NCI-H128 (cell line): ENCODE results near the gene FCER1G.
A peak's percentile ranks its signal among the peaks of the same experiment; 100 is the strongest.
"Not testable (repeated sequence)": the region's sequence is repeated elsewhere in the genome, so short reads cannot be mapped to it uniquely, and the experiment has no call there.

Experiments
- DNase-seq: peaks from one replicate; lab custom pipeline; 2025; ENCODE audit not compliant: unreplicated experiment; lab: John Stamatoyannopoulos, UW

Gene FCER1G

DNA sequence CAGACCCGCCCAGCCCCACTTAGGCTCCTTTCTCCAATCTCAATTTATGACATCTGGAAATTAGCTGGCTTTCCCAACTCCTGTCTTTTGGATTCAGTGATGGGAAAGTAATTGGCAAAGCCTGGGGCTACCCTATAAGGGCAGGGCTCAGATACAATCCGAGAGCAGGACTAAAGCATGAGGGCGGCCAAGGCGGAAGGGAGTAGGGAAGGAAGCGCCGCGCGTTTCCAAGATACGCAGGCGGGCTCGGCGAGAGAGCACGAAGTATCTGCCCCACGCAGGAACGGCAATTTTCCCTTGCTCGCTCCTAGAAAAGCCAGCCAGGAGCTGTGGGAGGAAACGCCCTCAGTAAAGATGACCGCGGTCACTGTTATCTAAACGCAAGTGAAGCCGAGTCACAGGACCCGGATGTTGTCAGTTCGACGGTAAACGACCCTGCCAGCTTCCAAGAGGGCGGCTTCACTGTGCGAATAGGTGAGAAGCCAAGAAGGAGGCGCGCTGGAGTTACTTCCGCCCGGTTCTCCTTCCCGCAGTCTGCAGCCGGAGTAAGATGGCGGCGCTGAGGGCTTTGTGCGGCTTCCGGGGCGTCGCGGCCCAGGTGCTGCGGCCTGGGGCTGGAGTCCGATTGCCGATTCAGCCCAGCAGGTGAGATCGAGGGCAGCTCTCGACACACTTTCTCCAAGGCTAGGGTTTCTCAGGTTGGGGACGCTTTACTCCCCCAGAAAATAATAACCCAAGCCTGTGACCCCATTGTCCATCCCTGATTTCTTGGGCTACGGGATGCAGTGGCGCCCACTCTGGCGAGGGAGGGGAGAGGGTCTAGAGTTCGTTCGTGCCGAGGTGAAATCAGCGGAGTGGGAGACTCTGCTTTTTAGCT, 13.0 kb upstream of the FCER1G start, which contains the start of gene NDUFS2:
Gene NDUFS2 (plus strand): TSS at position 532 of the 877 bp plus-strand sequence. CDS start 19 bp downstream, at position 551.
- peak; percentile 99 for DNase-seq

DNA sequence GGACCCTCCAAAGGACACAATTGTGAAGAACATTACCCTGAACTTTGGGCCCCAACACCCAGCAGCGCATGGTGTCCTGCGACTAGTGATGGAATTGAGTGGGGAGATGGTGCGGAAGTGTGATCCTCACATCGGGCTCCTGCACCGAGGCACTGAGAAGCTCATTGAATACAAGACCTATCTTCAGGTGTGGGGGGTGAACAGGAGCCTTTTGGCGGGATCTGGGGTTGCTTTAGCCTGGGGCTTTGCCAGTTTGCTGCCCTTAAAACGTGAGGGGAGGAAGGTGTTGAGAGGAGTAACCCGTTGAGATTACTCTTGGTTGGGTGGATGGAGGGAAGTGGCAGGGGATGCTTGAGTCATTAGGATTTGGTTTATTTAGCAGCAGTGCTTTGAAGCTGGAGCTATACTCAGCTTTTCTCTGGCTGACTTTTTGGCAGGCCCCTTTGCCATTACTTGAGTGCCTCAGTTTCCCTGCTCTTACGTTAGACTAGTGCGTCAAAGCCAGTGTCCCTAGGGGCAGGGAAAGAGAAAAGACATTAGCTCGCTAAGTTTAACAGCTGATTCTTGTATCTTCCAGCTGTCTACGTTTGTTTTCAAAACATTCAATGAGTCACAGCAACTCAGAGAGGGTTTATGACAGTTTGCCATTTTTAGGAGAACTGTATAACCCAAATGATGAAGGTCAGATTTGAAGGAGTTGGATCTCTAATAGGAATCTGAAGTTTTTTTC, 8.5 kb upstream of the FCER1G start:
- DNase-seq, result no peak

DNA sequence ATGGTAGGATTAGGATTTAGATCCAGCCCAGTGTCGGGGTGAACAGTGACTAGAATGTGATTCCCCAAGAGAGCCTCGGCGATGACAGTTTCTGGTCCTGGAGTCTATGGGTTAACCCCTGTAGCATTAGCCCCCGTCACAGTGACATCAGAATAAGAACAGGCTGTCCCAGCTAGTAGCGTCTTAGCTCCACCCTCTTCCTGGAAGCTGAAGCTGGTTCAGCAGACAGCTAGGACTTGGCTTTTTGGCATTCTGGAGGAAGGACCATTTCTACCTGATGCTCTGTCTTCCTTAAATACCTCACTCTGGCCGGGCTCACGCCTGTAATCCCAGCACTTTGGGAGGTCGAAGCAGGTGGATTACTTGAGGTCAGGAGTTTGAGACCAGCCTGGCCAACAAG, 7.9 kb upstream of the FCER1G start:
- DNase-seq, result no peak

DNA sequence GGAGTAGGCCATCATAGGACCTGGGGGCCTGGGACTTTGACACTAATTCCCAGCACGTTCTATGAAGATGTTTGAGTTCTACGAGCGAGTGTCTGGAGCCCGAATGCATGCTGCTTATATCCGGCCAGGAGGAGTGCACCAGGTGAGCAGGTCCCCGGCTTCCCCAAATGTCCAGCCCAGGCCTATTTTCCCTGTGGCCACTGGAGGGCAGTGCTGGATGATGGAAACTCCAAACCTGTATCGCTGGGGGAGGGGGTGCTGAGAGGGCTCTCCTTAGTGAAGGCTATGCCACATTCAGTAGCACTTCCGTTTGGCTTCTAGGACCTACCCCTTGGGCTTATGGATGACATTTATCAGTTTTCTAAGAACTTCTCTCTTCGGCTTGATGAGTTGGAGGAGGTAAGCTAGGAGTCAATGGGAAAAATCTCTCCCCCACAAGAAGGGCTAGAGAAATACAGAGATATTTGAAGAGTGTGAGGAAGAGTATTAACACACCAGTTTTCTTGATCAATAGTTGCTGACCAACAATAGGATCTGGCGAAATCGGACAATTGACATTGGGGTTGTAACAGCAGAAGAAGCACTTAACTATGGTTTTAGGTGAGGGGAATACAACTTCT, 5.2 kb upstream of the FCER1G start:
- DNase-seq, result peak; percentile 57

DNA sequence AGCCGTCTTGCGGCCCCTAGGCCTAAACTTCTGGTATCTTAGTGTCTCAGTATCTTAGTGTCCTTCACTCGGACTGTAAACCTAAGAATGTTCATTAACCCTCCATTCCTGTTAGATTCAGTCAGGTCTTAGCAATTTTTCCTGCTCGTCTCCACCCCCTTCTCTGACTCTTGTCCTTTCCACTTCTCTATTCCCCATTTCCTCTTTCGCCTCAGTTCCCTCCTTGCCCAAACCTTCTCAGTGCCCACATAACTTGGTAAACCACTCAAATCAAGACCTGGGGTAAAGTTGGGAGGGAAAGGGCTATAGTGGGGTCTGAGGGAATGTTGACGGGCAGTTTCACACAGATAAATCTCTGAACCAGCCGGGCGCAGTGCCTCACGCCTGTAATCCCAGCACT, 726 bp upstream of the FCER1G start:
- DNase-seq, result no peak

DNA sequence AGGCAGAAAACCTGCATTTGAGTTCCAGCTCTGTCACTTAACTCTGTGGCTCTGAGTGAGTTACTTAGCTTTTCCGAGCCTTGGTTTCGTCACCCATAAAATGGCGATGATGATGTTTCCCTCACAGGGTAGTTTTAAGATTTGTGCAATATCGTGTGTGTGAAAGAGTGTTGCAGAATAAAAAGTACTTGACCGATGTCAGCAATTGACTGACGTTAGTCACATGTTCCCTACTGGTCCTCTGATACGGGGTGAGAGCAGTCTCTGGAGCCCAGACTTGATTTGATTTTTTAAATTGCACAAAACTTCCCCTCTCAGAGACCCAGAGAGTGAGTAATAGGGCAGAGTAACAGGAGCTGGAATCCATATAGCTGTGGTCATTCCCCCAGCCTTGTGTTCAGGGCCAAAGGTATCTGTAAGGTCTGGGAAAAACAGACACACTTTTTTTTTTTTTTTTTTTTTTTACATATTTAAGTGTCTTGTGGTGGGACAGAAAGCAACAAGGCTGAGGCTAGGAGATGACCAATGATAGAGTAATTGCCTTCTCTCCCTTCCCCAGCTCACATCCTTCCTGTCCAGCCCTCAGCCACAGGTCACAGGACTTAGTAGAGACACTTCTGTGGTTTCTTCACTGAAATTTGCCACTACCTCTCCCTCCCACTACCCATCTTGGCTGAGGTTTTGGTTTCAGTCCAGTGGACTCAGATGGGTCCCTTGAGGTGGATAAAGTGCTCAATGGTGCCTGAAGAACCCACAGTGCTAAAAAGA, 2.0 kb downstream of the FCER1G start:
- no peak for DNase-seq

DNA sequence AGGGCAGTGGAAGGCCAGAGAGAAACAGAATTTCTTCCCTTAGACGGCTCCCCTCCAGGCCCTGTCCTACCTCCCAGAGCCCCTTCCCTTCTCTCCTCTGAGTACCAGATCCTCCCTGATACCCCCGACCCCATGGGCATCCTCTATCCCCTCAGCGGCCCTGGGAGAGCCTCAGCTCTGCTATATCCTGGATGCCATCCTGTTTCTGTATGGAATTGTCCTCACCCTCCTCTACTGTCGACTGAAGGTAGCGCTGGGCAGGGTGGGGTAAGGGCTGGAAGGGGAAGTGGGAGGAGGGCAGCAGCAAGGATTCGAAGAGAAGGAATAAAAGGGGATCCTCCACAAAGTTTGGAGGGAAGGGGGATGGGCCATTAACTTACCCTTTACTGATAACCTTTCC, 2.7 kb downstream of the FCER1G start:
- DNase-seq, result no peak

DNA sequence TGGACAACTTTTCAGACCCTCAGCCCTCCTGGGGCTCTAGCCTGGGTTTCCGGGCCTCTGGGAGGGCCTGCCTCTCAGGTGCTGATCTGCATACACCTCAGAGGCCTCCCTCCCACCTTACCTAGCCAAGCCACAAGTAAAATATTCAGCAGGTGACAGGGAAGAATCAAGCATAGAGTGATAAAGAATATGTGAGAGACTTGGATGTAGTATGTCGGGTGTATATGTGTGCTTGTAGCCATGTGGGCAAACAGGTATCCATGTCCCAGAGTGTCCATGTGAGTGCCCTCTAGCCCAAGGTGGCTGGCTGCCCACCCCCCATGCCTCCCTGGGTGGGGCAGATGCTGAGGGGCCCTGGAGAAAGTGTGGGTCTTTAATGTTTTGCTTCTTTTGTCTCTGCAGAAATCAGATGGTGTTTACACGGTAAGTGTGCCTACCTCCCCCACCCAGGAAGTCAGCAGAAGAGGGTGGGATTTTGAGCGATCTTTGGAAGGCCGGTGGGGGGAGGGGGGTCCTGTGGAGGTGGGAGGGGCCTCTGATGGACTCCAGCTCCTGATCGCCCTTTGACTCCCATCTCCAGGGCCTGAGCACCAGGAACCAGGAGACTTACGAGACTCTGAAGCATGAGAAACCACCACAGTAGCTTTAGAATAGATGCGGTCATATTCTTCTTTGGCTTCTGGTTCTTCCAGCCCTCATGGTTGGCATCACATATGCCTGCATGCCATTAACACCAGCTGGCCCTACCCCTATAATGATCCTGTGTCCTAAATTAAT, 3.4 kb downstream of the FCER1G start:
- no peak for DNase-seq

DNA sequence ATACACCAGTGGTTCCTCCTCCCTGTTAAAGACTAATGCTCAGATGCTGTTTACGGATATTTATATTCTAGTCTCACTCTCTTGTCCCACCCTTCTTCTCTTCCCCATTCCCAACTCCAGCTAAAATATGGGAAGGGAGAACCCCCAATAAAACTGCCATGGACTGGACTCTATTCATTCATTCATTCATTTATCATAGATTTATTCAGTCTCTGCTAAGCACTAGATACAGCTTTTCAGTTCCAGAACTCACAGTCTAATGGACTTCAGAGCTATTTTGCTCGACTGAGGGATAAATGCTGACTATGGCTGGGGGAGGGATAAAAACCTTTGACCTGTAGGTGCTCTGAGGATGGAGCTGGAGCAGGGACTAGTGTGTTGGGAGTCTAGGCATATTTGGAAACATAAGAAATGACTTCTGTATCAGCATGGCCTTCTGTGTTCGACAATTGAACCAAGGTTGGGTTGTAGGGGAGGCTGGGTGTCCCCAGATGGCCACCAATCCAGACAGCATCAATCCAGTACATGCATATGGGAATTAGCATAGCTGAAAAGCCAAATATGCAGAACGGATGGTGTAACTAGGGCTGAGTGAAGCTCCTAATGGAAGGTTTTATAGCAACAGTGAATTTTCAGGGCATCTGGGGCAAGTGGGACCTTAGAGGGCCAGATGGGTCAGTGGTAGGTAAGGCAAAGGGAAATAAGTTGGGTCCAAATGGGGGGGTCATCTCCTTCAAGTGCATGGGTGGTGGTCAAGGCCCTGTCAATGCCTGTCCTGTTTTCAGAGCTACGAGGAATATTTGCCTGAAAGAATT, 4.2 kb downstream of the FCER1G start:
- no peak for DNase-seq

DNA sequence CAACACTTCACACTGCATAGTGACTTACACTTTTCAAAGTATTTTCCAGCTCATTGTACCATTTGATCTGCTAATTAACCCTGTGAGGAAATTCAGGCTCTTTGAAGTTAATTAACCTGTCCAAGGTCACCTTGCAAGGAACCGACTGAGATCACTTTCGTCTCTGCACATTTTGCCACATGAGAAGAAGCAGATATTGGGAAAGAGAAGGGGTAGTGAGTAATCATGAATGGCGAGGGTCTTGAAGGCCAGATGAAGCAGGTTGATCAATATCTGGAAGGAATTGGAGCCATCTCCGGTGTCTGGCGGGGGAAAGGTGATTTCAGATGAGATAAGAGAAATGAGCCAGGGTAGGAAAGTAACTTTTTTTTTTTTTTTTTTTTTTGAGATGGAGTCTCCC, 4.9 kb downstream of the FCER1G start:
- no peak for DNase-seq

DNA sequence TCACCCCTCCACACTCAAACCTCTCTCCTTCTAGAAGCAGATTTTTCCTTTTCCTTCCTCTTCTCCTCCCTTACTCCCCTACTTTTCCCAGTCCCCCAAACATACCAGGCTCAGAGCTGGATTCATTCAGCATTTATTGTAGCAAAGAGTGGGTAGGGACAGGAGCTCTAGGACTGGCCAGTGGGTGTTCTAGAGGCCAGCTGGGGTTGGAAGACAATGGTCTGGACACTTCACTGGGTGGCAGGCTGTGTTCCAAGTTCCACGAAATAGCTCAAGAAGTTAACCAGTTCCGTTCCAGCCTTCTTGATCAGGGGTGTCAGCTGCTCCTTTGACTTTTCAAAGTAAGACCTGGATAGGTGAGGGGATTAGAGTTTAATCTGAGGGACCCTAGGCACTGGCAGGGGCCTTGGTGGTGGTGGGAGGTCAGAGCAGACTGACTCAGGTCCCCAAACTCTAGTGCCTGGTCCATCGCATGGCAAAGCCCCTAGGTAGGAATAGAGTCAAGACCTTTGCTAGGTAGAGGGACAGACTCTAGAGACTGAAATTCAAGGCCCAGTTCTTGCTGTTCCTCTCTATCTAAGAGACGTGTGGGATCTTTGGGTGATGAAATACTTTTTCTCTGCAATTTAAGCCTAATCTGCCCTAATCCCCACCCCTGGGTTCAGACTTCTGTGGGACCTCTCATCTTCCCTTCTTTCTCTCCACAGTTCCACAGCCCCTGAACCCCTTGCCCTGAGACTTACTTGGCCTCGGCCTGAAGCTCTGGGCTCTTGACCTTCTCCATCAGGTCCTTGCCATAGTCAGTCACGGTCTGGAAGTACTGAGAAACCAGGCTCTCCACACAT, 7.3 kb downstream of the FCER1G start:
- no peak for DNase-seq

DNA sequence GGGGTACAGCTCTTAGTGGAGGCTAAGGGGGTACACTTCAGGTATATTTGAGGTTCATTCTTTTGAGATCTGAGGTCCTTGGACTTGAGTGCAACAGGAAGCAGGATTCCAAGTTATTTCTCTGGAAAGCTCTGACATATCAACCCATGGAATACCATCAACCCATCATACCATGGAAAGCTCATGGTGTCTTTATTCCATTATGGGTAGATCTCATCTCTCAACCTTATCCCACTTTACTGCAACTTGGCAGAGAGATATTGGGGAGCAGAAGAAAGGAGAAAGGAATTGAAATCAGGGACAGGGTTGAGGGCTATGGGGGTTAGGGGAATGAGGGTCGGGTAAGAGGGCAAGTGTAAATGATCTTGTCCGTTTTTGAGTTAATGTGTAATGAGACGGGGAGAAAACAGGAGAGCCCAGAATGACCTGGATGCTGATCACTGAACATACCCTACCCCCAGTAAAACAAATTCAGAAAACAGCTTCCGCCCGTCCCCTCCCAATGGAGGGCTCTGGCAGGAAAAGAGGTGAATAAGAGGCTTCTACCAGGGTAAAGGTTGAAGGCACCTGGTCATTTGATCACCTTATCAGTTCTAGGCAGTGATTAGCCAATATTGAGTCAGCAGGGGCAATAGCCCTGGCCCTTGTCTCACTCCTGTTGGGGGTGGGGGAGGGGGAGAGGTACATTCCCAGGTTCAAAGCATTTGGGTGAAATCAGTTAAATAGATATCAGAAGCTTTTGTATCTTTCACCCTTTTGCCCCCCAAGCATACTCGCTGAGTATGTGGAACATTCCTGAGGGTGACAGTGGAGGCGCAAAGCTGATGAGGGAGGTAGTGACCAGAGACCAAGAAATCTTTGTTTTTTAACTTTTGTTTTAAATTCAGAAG, 9.0 kb downstream of the FCER1G start:
- no peak for DNase-seq

DNA sequence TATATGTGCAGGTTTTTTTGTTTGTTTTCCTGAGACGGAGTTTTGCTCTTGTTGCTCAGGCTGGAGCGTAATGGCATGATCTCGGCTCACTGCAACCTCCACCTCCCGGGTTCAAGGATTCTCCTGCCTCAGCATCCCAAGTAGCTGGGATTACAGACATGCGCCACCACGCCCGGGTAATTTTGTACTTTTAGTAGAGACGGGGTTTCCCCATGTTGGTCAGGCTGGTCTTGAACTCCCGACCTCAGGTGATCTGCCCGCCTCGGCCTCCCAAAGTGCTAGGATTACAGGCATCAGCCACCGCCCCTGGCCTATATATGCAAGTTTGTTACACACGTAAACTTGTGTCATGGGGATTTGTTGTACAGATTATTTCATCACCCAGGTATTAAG, 9.6 kb downstream of the FCER1G start:
- not testable (repeated sequence) for DNase-seq

DNA sequence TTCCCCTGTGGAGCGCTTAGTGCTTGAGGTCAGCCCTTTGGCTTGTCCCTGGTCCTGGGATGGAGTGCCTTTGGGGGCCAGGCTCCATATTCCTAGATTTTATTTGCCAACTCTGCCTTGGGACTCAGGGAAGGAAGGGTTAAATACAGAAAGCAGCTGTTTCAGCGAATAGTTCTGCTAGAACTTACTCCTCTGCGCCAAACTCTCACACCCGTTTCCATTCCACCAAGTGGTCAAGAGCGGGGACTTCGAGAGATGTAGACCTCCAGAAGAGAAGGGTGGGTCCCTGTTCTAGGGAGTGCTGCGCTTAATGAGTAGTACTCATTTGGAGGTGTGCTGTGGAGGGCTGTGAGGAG, 10.1 kb downstream of the FCER1G start:
- no peak for DNase-seq

DNA sequence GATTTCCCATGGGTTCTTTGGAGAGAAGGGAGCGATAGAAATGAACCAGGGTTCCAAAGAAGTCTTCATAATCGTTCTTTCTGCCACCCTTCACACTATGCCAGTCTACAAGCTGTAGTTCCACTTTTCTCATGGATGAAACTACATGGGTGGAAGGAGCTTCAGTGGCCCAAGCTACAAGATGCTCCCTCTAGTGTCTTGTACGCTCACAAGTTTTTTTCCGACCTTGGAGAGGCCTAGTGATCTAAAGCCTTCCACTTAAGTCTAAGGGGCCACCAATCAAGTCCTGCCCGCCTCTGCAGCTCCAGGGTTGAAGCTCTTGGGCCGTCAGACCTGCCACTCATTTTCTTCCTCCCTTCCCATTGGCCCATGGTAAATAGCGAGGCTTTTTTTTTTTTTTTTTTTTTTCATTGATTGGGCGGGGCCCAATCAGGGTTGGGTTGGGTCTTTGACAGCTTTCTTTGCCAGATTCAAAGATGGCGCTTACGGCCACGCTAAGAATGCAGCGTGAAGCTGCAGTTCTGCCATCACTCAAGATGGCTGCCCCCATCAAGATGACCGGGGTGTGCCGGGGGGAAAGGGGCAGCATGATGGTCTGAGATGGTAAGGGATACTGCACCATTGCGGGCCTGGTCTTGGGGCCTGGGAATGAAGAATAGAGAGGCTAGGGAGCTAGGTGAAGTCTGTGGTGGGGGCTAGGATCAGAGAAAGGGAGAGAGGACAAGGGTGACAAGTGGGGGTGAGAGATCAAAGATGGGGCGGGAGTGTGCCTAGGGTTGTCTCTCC, 10.6 kb downstream of the FCER1G start, which contains the start of gene TOMM40L:
Gene TOMM40L (plus strand): TSS at position 527 of the 786 bp plus-strand sequence. CDS start 430 bp downstream, outside the sequence.
- peak; percentile 98 for DNase-seq

DNA sequence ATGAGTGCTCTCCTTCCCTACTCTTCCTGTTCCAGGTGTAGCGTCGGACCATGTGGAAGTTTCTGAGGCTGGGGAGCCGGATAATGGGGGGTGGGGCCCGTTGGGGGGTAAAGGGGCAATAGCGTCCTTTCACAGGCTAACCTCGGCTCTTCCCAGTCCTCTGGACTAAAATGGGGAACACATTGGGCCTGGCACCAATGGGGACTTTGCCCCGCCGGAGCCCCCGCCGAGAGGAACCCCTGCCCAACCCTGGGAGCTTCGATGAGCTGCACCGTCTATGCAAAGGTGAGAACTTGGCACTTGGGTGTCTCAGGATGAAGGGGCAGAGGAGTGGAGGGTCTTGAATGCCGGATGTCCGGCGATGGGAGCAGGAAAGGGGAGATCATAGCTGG, 11.2 kb downstream of the FCER1G start:
- DNase-seq, result no peak

DNA sequence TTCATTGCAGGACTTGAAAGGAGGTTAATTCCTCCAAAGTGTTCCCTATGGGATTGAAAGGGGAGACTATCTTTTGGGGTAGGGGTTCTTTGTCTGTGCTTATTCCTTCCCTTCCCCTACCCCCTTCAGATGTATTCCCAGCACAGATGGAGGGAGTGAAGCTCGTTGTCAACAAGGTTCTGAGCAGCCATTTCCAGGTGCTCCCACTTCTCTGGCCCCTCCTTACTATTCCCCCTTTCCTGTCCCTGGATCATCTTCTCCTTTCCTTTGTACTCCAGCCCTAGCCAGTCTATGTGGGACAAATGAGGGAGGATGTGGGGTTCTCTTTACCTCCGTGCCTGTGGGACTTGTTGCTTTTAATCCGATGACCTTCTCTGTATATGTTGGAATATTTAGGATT, 11.7 kb downstream of the FCER1G start:
- no peak for DNase-seq
